Embryonic facial prominence (tissue), 1 donor: ENCODE results near the gene DTX4.

ENCODE experiments used
- DNase-seq: peaks from one replicate; pipeline ENCODE4 v3.0.0-alpha.2; 2016; ENCODE audit errors: extremely low spot score

Gene DTX4

DNA sequence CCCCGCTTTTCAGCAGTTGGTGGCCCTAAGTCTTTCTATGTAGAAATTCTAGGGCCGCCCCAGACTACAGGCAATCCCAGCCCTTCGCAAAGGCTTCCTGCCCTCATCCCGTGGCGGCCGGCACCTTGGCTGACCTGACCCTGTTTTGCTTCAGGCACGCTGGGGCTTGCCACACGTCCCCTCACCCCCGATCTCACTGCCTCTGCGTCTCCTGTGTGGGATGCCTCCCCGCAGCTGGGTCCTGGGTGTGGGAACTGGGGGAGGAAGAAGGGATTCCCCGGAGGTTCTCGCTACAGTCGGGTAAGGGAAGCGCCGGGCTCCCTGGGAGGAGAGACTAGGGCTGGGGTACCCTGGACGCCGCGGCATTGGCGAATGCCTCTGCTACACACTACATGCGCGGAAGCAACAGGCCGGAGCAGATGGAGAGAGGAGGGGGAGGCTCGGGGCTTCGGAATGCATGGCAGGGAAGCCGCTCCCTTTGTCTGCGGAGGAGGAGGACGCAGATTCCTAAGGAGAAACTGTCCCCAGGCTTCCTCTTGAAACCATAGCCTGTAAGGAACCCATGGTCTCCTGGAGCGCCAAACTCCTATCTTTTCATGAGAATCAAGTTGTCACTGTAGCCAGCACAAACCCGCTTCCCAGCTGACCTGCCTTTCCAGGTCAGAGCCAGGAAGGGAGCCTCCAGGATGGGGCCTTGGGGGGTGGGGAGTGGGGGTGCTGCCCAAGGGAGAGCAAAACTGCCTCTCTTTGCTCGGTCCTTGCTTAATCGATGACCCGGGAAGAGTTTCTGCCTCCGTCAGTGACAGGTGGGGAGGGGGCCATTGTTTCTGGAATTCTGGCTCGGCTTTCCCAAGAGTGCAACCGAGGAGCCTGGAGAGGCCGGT lies 1.4 kb downstream of the DTX4 start:
- DNase-seq = no peak

DNA sequence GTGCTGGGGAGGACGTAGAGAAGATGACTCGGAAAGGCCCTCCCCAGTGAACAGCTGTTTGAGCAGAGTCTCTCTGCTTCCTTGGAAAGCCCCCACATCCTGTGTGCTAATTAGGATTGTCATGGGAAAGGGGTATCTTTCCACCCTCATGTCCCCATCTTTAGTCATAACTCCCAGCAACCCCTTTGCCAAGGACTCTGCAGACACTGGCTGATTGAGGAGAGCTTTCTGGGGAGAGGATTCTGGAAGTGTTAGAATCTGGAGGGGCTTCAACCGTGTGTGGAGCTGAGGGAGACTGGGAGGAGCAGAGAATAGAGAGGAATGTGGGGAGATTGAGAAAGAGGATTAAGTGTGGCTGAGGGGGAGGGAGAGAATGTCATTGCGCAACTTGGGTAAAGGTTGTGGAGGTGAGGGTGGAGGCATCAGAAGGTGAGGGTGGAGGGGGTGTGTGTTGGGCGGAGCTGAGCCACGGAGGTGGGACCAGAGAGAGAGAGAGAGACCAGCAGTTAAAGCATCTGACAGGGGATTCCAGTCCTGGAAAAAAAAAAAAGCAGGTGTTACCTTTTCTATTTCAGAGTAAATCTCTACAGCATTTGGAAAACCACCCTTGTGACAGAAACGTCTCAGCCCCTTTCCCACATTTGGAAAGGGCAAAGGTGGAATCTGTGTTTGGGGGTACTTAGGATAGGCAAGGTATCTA lies 2.2 kb downstream of the DTX4 start:
- no peak for DNase-seq

DNA sequence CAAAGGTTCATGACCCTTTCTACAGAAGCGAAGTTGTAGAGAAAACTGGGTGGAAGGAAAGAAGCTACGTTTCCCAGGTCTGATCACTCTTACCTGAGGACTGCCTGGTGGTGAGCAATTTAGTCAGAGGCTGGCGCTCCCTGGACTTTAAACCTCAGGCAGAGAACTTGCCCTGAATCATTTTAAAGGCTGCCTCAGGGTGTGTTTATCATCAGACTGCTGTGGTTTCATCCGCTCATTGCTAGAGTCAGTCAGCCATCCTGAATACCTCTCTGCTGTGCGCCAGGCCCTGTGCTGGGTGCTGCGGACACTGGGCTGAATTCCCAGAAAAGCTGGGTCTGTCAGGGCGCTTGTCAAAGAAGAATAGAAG lies 2.7 kb downstream of the DTX4 start:
- no peak for DNase-seq

DNA sequence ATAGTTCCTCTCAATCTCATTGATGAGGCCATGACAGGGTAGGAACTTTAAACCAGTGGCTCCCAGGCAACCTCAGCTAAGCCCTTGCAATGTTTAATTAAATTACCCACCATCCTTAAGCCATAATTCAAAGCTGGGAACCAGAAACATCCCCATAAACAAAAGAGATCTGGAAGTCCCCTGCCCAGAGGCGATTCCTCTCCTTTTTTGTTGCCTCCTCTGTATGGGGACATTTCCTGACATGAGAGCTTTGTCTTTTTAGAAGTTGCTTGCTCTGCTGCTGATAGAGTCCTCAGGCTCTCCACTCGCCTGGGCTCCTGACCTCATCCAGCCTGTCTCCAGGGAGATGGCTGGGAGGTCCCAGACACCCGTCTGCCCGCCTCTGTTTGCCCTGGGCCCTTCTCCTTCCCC lies 3.2 kb downstream of the DTX4 start:
- DNase-seq = no peak

DNA sequence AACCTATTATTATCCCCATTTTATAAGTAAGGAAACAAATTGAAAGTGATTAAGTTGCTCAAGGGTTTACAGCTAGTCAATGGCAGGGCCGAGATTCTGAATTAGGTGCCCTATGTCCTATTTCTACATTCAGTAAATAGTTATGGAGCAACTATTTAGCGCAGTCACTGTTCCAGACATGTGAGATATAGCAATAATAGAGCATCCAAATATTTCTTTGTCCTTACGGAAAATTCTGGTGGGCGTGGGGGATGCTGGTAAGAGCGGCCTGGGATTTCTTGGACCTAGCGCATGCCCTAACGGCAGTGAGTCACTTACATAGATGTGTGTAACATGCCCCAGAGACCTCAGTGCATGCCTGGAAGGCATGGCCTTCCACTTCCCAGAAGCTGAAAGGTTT lies 4.4 kb downstream of the DTX4 start:
- no peak for DNase-seq

DNA sequence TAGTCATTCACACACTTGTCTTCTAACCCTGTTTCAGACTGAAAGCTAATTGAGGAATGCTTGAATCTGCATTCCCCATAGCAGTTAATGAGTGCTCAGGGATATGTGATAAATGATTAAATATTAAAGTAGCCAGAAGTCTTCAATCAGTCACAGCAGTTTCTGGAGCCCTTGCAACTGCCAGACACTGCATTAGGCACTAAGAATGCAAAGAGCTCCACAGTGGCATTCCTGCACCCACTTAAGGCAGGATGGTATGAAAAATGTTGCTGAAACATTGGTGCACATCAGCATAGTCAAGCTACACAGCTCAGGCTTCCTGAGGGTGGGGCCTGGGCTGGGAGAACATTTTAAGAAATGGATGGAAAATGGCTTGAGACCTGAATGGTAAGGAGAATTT lies 6.5 kb downstream of the DTX4 start:
- DNase-seq = no peak

DNA sequence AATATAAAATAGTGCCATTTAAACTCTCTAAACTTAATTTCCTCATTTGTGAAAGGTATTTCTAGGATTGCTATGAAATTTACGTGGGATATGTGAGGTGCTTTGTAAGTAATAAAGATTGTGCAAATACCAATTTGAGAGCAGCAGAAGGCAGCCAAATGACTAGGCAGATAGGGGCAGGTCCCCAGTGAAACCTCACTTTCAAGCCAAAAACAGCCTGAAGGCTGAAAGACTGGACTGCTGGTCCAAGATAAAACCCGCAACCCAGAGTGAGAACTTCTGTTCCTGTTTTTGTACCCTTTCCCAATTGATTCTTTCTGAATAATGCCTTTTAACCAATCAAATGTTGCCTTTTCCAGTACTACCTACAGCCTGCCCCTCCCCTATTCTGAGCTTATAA lies 7.2 kb downstream of the DTX4 start:
- no peak for DNase-seq

DNA sequence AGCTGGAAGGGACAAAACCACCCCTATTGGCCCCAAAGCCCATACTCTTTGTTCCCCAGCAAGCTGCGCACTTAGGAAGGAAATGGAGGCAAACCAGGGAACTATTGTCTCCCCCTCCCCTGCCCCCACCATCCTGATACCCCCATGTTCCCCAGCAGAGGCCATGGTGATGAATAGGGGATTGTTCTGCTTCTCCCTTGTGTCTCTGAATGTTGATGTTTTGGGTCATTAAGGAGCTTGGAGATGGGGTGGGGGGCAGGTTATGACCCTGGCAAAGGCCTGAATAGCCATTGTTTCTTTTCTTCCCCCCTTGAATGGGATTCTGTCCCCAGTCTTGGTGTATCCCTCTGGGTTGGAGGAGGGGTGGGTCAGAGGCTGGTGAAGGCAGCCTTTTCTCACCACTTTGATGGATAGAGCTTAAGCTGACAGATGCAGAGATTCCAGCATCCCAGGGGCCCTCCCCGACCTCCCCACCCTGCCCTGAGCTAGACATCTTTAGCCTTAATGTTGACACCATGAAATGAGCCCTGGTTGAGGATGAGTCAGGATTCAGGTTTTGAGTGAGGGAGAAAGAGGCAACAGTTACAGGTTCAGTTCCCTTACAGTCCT lies 8.3 kb downstream of the DTX4 start:
- no peak for DNase-seq

DNA sequence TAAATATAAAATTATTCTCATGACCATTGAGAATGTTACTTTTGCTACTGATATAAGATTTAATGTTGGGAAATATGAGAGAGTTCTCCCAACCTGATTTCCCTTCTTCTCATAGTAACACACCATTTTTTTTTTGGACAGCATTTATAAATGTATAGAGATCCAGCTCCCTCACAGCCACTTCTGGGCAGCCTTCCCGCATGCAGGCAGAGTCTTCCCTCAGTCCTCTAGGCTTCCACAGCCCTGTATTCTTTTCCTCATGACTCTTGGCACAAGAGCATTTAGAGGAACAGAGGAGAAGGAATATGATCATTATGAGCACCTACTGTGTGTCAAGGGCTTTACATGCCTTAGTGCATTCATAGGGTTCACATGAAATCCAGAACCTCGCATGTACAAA lies 9.0 kb downstream of the DTX4 start:
- DNase-seq = no peak

DNA sequence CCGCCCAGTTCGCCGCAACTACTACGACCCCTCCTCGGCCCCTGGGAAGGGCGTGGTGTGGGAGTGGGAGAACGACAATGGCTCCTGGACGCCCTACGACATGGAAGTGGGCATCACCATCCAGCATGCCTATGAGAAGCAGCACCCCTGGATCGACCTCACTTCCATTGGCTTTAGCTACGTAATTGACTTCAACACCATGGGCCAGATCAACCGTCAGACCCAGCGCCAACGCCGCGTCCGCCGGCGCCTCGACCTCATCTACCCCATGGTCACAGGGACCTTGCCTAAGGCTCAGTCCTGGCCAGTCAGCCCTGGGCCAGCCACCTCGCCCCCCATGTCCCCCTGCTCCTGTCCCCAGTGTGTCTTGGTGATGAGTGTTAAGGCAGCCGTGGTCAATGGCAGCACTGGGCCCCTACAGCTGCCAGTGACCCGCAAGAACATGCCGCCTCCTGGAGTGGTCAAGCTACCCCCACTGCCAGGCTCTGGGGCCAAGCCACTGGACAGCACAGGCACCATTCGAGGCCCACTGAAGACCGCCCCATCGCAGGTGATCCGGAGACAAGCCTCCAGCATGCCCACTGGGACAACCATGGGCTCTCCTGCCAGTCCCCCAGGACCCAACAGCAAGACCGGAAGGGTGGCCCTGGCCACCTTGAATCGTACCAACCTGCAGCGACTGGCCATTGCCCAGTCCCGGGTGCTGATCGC lies 10.0 kb downstream of the DTX4 start:
- no peak for DNase-seq

DNA sequence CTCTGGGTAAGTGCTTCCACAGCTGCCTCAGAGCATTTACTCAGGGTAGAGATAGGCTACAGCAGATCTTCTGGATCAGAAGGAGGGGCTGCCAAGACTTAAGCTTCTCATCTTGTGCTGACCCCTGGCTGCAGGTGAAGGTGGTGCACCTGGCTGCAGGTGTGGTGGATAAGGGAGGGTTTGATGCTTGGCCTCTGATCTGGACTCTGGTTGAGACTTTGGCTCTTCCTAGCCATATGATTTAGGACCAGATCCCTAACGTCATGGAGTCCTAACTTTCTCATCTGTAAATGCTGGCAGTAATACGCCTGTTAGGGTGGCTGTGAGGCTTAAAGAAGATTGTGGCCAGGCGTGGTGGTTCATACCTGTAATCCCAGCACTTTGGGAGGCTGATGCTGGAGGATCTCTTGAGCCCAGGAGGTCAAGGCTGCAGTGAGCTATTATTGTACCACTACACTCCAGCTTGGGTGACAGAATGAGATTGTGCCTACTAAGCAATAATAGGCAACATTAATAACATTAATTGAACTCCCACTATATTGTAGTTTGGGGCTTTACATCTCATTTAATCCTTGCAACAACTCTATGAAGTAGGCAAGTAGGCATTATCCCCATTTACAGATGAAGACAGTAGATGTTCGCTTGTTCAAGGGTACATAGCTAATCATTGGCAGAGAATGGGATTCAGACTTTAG lies 10.7 kb downstream of the DTX4 start:
- no peak for DNase-seq

DNA sequence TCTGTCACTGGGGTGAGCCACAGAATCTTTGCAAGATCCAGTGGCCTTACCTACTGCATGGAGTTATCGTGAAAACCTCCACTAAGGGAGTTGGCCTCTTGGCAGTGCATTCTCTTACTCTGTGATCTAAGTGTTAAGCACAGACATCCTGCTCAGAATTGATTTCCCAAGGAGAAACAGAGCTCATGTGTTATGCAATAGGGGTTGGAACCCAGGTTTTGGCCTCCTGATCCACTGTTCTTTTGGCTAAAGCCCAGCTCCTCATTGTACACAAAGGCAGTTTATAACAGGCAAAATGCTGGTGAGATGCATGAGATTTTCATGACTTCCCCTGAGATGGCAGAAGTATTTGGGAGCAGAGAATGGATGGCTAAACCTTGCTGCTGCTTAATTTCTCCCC lies 11.8 kb downstream of the DTX4 start:
- no peak for DNase-seq

DNA sequence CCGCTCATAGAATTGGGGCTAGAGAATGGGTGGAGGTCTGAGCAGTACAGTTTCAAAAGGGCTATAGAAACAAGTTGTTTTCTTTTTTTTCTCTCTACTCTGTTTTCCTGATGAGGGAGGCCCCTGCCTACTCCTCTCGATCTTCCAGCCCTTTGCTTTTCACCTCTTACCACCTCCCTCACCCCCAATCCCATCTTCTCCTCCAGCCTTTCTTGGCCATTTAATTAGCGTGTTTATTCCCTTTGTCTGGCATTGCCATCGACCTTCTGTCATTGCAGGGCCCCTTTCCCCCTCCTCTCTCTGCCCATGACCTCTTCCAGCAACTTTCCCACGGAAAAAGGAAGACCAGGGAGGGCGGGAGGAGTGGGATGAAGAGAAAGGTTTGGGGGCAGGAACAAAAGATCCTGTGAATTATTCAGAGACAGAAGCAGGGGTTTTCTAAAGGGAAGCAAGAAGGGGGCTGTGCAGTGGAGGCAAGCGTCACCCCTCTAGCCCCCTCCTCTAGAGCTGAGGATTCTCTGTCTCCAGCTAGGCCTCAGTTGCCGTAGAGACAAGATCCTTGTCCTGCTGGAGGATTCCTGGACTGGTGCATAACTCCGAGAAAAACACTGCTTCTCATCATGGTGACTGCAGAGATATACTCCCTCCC lies 12.9 kb downstream of the DTX4 start:
- no peak for DNase-seq

DNA sequence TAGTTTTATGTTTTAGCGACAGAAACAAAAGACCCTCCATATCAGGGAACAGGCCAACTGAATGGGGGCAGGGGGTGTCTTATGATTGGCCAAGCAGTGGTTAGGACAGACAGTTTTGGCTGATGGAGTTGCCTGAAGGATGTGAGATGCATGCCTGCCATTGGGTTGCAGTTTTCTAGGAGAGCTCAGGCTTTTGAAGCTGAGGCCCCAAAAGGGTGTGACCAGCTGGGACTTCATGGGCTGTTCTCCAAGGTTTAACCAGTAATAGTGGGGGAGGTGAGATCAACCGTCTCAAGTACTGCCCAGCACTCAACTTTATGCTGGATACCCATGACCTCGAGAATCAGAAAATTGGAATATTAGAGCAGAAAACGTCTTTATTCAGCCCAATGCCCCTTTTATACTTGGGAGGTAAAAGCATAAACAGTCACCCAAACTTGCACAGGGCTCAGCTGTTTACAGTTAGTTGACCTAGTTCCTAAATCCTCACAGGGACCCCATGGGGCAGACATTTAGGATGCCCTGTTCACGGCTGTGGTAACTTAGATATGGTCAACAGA lies 13.5 kb downstream of the DTX4 start:
- no peak for DNase-seq

DNA sequence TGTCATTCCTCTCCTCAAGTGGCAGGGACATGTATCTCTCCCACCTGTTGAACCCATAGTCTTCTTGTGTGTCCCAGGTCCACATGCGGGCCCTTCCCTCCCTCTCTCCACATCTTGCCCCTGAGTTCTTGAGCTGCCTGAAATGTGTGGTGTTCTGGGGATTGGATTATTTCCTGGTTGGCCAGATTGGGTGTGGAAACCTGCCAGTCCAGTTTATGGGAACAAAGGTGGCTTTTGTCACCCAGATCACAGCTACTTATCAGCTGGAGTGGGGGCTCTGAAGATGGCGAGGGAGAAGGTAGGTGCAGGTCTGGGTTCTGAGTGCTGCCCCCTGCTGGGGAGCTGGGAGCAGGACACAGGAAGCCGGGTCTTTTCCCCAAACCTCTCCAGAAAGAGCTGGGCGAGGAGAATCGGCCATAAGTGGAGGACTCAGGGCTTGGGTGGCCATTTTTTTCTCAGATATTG lies 14.2 kb downstream of the DTX4 start:
- DNase-seq = no peak

DNA sequence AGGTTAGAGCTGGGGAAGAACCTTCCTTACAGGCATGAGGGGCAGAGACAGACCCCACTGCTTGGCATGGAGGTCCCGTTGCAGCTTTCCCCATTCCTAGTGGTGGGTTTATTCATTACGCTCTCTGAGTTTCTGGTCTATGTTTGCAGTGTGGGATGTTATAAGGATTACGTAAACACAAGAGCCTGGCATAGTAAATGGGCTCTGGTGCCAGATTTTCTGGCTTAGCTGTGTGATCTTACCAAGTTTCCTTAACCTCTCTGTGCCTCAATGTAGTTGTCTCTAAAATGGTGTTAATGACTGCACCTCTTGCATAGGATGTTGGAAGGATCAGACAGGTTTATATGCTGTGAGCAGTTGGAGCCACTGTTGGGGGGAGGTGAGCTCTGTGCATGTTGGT lies 15.1 kb downstream of the DTX4 start:
- no peak for DNase-seq

DNA sequence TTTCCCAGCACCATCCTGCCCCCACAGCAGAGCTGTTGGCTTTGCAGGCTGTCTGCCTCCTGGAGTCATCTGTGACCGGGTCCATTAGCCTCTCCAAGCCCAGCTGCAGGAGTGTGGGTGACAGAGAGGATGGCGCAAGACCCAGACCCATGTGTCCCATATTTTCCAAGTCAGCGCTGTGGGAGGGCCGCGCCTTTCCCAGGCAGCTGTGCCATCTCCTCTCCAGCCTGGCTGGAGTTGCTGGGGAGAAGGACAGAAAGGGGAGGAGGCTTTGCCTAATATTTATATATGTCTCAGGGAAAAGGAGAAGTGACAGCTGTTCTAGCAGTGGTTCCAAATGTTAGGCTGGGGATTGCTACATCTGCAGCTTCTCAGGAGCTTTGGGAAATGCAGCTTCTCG lies 15.7 kb downstream of the DTX4 start:
- DNase-seq = no peak

DNA sequence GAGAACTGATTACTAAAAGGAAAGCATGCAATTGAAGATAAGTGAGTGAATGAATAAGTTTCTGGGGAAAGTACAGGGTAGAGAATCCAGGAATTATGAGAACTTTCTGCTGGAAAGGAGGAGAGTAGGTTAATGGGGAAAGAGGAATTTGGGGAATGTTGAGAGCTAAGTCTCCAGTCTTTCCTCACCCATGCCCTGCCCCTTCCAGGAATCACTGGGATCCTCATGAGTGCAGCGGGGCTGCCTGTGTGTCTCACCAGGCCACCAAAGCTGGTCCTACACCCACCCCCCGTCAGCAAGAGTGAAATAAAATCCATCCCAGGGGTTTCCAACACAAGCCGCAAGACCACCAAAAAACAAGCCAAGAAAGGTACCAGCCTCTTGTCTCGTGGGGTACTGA lies 17.0 kb downstream of the DTX4 start:
- no peak for DNase-seq

DNA sequence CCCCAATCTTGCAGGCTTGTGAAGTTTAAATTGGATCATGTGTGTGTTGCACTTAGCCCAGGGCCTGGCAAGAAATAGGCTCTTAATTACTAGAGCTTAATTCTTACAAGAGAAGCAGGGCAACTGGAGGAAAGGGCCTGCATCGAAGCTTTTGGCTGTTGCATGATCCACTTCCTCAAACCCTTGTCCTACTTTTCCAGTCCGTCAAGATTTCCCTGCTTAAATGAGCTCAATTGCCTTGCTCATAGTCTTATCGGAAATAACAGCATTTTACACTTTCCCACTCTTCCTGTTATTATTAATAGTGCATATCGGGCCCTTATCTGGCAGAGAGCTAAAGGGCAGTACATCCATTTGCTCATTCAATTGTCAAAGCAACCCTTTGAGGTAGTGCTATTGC lies 18.1 kb downstream of the DTX4 start:
- no peak for DNase-seq

DNA sequence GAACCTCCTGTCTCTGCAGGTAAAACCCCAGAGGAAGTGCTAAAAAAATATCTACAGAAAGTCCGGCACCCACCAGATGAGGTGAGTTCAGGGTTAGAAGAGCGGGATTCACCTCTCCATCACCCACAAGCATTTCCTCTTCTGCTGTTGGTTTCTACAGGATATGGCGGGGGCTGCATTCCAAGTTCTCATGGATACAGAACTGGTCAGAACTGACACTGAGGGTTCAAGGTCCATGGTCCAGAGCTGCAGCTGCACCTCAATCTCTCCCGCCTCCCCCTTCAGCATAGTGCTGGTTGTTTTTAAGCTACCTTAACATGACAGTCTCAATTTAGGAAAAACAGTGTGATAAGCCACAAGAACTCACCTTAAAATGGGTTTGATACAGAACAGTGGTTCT lies 19.2 kb downstream of the DTX4 start:
- DNase-seq = no peak

DNA sequence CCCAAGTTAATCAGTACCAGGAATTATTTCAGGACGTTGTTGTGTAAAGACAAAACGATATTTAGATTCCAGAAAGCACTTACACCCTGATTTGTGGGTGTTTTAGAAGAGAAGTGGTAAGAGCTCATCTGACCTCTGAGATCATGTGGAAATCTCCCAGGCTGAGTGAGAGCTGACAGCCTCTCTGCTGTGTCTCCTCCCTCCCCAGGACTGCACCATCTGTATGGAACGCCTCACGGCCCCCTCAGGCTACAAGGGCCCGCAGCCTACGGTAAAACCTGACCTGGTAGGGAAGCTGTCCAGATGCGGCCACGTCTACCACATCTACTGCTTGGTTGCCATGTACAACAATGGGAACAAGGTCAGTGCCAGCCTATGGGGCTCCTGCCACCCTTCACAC lies 20.0 kb downstream of the DTX4 start:
- DNase-seq = no peak
